H9 (cell line): Measurements from ENCODE around the gene KCNMB2. TPM values are rescaled to one million over a fixed set of nuclear protein-coding genes. Genes with fewer than 3 reads are reported as not detected.

Experiments
- DNase-seq: peaks from one replicate; pipeline ENCODE4 v3.0.0-alpha.2; 2017
- H2AFZ ChIP-seq: one replicate; pipeline ENCODE4 v1.6.1; 2013; ENCODE audit warnings: mild to moderate bottlenecking, low read length, control low read depth, moderate library complexity
- H2AK5ac ChIP-seq: 2 replicates; pipeline ENCODE4 v1.6.1; 2013; ENCODE audit warnings: low read length, control low read depth, mixed read lengths; ENCODE audit not compliant: insufficient read length
- H2BK120ac ChIP-seq: one replicate; pipeline ENCODE4 v1.6.1; 2013; ENCODE audit warnings: low read depth, mild to moderate bottlenecking, low read length, control low read depth, inconsistent platforms; ENCODE audit not compliant: poor library complexity, severe bottlenecking
- H2BK12ac ChIP-seq: 2 replicates; pipeline ENCODE4 v1.6.1; 2013; ENCODE audit warnings: low read length, control low read depth, mixed read lengths, low read depth; ENCODE audit not compliant: insufficient read length
- H2BK15ac ChIP-seq: 2 replicates; pipeline ENCODE4 v1.6.1; 2013; ENCODE audit warnings: low read depth, low read length, control low read depth
- H2BK20ac ChIP-seq: one replicate; pipeline ENCODE4 v1.6.1; 2013; ENCODE audit warnings: low read depth, mild to moderate bottlenecking, low read length, control low read depth, inconsistent platforms; ENCODE audit not compliant: poor library complexity, severe bottlenecking
- H2BK5ac ChIP-seq: 2 replicates; pipeline ENCODE4 v1.6.1; 2013; ENCODE audit warnings: low read length, control low read depth, mixed read lengths; ENCODE audit not compliant: insufficient read length
- H3K14ac ChIP-seq: 2 replicates; pipeline ENCODE4 v1.6.1; 2013; ENCODE audit warnings: low read length, control low read depth; ENCODE audit not compliant: insufficient read depth
- H3K18ac ChIP-seq: 2 replicates; pipeline ENCODE4 v1.6.1; 2013; ENCODE audit warnings: low read depth, mild to moderate bottlenecking, mixed read lengths, low read length, control low read depth; ENCODE audit not compliant: insufficient read length
- H3K23ac ChIP-seq: 2 replicates; pipeline ENCODE4 v1.6.1; 2013; ENCODE audit warnings: low read length, control low read depth, mixed read lengths, low read depth; ENCODE audit not compliant: insufficient read length
- H3K23me2 ChIP-seq: 2 replicates; pipeline ENCODE4 v1.6.1; 2013; ENCODE audit warnings: low read depth, mild to moderate bottlenecking, mixed read lengths, low read length, control low read depth; ENCODE audit not compliant: insufficient read length, poor library complexity, severe bottlenecking
- H3K27ac ChIP-seq: 2 replicates; pipeline ENCODE4 v1.5.1; 2013; ENCODE audit warnings: low read length, control low read depth, mixed read lengths, low read depth; ENCODE audit not compliant: insufficient read length
- H3K27me3 ChIP-seq: 2 replicates; pipeline ENCODE4 v1.6.1; 2013; ENCODE audit warnings: low read length, control low read depth, inconsistent platforms; ENCODE audit not compliant: insufficient read depth
- H3K4ac ChIP-seq: 2 replicates; pipeline ENCODE4 v1.6.1; 2013; ENCODE audit warnings: low read depth, mild to moderate bottlenecking, control low read depth, inconsistent platforms, low read length, moderate library complexity
- H3K4me1 ChIP-seq: 2 replicates; pipeline ENCODE4 v1.6.1; 2013; ENCODE audit warnings: low read length, control low read depth, inconsistent platforms; ENCODE audit not compliant: insufficient read depth
- H3K4me2 ChIP-seq: 2 replicates; pipeline ENCODE4 v1.6.1; 2013; ENCODE audit warnings: low read length, control low read depth, mixed read lengths; ENCODE audit not compliant: insufficient read length, insufficient read depth
- H3K56ac ChIP-seq: 2 replicates; pipeline ENCODE4 v1.6.1; 2013; ENCODE audit warnings: low read depth, mild to moderate bottlenecking, mixed read lengths, low read length, control low read depth; ENCODE audit not compliant: insufficient read length
- H3K79me1 ChIP-seq: 2 replicates; pipeline ENCODE4 v1.6.1; 2013; ENCODE audit warnings: low read depth, mild to moderate bottlenecking, moderate library complexity, low read length, control low read depth, inconsistent platforms; ENCODE audit not compliant: insufficient read depth, poor library complexity, severe bottlenecking
- H3K79me2 ChIP-seq: 2 replicates; pipeline ENCODE4 v1.6.1; 2013; ENCODE audit warnings: low read length, control low read depth, inconsistent platforms; ENCODE audit not compliant: insufficient read depth
- H3K9ac ChIP-seq: 2 replicates; pipeline ENCODE4 v1.6.1; 2013; ENCODE audit warnings: low read length, control low read depth, mixed read lengths; ENCODE audit not compliant: insufficient read length; ENCODE audit errors: extremely low read depth
- H3K9me3 ChIP-seq: one replicate; pipeline ENCODE4 v1.6.1; 2013; ENCODE audit warnings: low read depth, low read length, inconsistent platforms; ENCODE audit not compliant: control insufficient read depth
- H3T11ph ChIP-seq: one replicate; pipeline ENCODE4 v1.6.1; 2013; ENCODE audit warnings: mild to moderate bottlenecking, low read length, control low read depth, inconsistent platforms
- H4K20me1 ChIP-seq: one replicate; pipeline ENCODE4 v1.6.1; 2013; ENCODE audit not compliant: control insufficient read depth, insufficient read length, insufficient read depth
- H4K5ac ChIP-seq: 2 replicates; pipeline ENCODE4 v1.6.1; 2013; ENCODE audit warnings: low read depth, mild to moderate bottlenecking, mixed read lengths, low read length, control low read depth; ENCODE audit not compliant: insufficient read length
- H4K8ac ChIP-seq: replicated peaks from 2 replicates; pipeline ENCODE4 v1.6.1; 2013; ENCODE audit warnings: low read length, control low read depth, mixed read lengths, low read depth; ENCODE audit not compliant: insufficient read length
- H4K91ac ChIP-seq: 2 replicates; pipeline ENCODE4 v1.6.1; 2013; ENCODE audit warnings: low read depth, mild to moderate bottlenecking, moderate library complexity, mixed read lengths, low read length, control low read depth; ENCODE audit not compliant: insufficient read length
- H3K27ac Mint-ChIP-seq, 3 experiments: 2 replicates in 2 of 3; 3 replicates in 1 of 3; pipeline ENCODE4 v1.8.0; 2020 to 2021; ENCODE audit warnings: mixed read lengths in 3 of 3, mild to moderate bottlenecking in 1 of 3, moderate library complexity in 1 of 3
- H3K27me3 Mint-ChIP-seq: 2 replicates; pipeline ENCODE4 v1.8.0; 2021; ENCODE audit warnings: low read depth, mild to moderate bottlenecking, moderate library complexity, mixed read lengths
- H3K36me3 Mint-ChIP-seq, 3 experiments: 2 replicates in 2 of 3; 3 replicates in 1 of 3; pipeline ENCODE4 v1.8.0; 2020 to 2021; ENCODE audit warnings: low read depth in 3 of 3, mixed read lengths in 3 of 3; ENCODE audit not compliant: insufficient read depth in 1 of 3
- H3K4me1 Mint-ChIP-seq, 2 experiments: 2 replicates each; pipeline ENCODE4 v1.8.0; 2020; ENCODE audit warnings: mixed read lengths in 2 of 2
- H3K4me3 Mint-ChIP-seq, 2 experiments: 2 replicates in 1 of 2; 3 replicates in 1 of 2; pipeline ENCODE4 v1.8.0; 2020 to 2021; ENCODE audit warnings: mild to moderate bottlenecking in 2 of 2, mixed read lengths in 2 of 2, moderate library complexity in 1 of 2
- H3K9me3 Mint-ChIP-seq, 2 experiments: 2 replicates in 1 of 2; 3 replicates in 1 of 2; pipeline ENCODE4 v1.8.0; 2020; ENCODE audit warnings: mild to moderate bottlenecking in 2 of 2, mixed read lengths in 2 of 2, moderate library complexity in 1 of 2
- CTCF ChIP-seq: fragments of 200-600 bp; sonication (generic); conservative IDR thresholded peaks from 3 replicates; pipeline ENCODE4 v1.8.0; 2021; ENCODE audit warnings: antibody characterized with exemption, mild to moderate bottlenecking
- WGBS: extraction: QIAGEN DNeasy Blood & Tissue Kit; methylation state at CpG from one replicate; pipeline ENCODE4 v1.1.7; 2013; ENCODE audit warnings: missing lambda C conversion rate, low lambda C conversion rate, mixed read lengths; ENCODE audit not compliant: insufficient read length; ENCODE audit errors: extremely low coverage; 5-methylcytosine and 5-hydroxymethylcytosine counted together
- total RNA-seq: library from RNA; stranded (reverse); gene quantifications from 2 replicates; pipeline ENCODE4 v1.2.1, GENCODE V29; 2021

KCNMB2 gene
- total RNA-seq, 1 experiment from 2014 or later, result not detected

GRCh38 chr3:178527981-178528380, 8.3 kb upstream of the KCNMB2 start:
- no peak for TF ChIP-seq CTCF
- H3K27me3 ChIP-seq, result no peaks in the 10 kb centered on the region
- Mint-ChIP-seq H3K27me3 (no peaks in the 10 kb centered on the region), H3K4me1 (peaks cover 8 to 9% of the 10 kb centered on the region in 2 experiments), H3K27ac (no peak overlapping the region), H3K36me3 (peaks cover 0 to 8% (median 2%) of the 10 kb centered on the region in 3 experiments; a peak in 4 of 7 replicates), H3K9me3 (peaks cover 2 to 3% of the 10 kb centered on the region in 2 experiments; a peak in 3 of 5 replicates), H3K4me3 (no peak overlapping the region)
- H2AFZ ChIP-seq, result no peak overlapping the region
- H3K9ac ChIP-seq, result no peak overlapping the region
- no CpG with 5 or more reads among the region's 2 CpGs for WGBS
- H4K91ac ChIP-seq, result no peak overlapping the region
- no peak overlapping the region for H2AK5ac ChIP-seq
- no peak overlapping the region for H3K4ac ChIP-seq
- no peak overlapping the region for H3K27ac ChIP-seq
- no peak overlapping the region for H3K4me2 ChIP-seq
- no peak overlapping the region for H3K18ac ChIP-seq
- H3K79me1 ChIP-seq, result no peaks in the 10 kb centered on the region
- H3T11ph ChIP-seq, result no peak overlapping the region
- no peak overlapping the region for H2BK12ac ChIP-seq
- no peak overlapping the region for H2BK20ac ChIP-seq
- H3K23me2 ChIP-seq, result no peaks in the 10 kb centered on the region
- no peaks in the 10 kb centered on the region for H3K9me3 ChIP-seq
- no peaks in the 10 kb centered on the region for H3K79me2 ChIP-seq
- no peaks in the 10 kb centered on the region; the same call in 1 of the 2 replicates for H3K4me1 ChIP-seq
- H2BK120ac ChIP-seq, result no peak overlapping the region
- no peak overlapping the region for H2BK5ac ChIP-seq
- H4K8ac ChIP-seq, result no peak overlapping the region
- H4K5ac ChIP-seq, result no peak overlapping the region
- H3K56ac ChIP-seq, result no peak overlapping the region
- no peak for DNase-seq
- no peak overlapping the region for H3K23ac ChIP-seq
- H2BK15ac ChIP-seq, result no peak overlapping the region
- no peak overlapping the region for H3K14ac ChIP-seq
- H4K20me1 ChIP-seq, result no peaks in the 10 kb centered on the region
